GM18867 (cell line): ENCODE measurements around the gene ASCL3.
A peak's percentile ranks its signal among the peaks of the same experiment; 100 is the strongest.
"Not testable (repeated sequence)": the region's sequence is repeated elsewhere in the genome, so short reads cannot be mapped to it uniquely, and the experiment has no call there.

ENCODE experiments used
- ATAC-seq: cut with Tn5 transposase; IDR thresholded peaks from one replicate; pipeline ENCODE4 v1.9.1; 2021; ENCODE audit warnings: mild to moderate bottlenecking, moderate library complexity; ENCODE audit not compliant: unreplicated experiment

Gene ASCL3

GRCh38 chr11:8948886-8949285, 6.1 kb upstream of the ASCL3 start:
- no peak for ATAC-seq

- no peak for ATAC-seq
These were observed 4.6 kb upstream of the ASCL3 start for GRCh38 chr11:8947230-8947943.

DNA sequence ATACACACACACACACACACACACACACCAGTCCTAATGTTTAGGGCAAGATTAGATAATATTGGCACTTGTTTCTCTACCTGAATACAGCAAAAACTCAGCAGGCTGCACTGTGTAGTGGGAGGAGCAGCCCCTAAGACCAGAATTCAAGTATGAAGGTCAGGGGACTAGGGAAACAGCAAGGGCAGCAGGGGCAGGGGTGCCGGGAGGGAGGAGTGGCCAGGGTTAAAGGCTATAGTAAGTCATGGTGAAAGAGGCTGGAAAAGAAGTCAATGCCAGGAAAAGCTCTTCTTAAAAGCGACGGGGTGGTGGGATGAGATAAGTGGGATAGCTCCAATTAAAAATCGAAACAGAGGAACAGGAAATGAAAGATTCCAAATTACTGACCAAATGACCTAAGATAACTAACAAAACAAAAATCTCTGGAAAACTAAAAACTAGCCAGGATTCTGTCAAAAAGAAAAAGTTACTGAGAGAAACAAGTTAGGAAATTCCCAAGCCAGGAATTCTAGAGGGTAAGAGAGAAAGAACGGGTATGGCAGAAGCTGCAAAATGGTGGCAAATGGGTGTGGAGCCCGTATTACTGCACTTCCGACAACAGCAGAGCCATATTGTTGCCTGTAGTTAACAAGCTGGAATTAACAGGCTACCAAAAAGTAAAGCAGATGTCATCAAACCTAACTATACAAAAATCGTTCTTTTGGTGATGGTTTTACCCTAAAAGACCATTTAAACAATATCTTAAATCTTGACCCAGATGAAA, 1.3 kb downstream of the ASCL3 start:
- ATAC-seq, result no peak

- no peak for ATAC-seq
These were observed 5.2 kb downstream of the ASCL3 start for GRCh38 chr11:8937659-8938058.

DNA sequence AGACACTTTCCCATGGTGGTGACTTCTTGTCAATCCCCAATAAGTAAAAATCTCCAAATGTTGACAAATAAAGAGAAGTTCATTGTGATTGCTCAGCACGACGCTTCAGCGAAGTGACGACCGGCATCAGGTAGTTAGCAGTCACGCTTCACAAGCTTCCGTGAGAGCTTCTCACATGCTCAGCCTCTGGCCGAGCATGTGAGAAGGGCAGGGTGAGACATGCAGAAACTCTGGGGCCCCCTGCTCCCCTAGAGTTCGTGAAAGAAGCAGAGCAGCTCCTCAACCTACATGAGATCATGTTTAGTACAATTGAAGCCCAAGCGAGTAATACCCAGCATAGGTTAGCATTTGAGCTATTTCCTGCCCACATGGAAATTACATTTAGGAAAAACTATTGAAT, 5.7 kb downstream of the ASCL3 start:
- peak; percentile 86 for ATAC-seq

- not testable (repeated sequence) for ATAC-seq
These were observed 7.0 kb downstream of the ASCL3 start for GRCh38 chr11:8935789-8936188.

DNA sequence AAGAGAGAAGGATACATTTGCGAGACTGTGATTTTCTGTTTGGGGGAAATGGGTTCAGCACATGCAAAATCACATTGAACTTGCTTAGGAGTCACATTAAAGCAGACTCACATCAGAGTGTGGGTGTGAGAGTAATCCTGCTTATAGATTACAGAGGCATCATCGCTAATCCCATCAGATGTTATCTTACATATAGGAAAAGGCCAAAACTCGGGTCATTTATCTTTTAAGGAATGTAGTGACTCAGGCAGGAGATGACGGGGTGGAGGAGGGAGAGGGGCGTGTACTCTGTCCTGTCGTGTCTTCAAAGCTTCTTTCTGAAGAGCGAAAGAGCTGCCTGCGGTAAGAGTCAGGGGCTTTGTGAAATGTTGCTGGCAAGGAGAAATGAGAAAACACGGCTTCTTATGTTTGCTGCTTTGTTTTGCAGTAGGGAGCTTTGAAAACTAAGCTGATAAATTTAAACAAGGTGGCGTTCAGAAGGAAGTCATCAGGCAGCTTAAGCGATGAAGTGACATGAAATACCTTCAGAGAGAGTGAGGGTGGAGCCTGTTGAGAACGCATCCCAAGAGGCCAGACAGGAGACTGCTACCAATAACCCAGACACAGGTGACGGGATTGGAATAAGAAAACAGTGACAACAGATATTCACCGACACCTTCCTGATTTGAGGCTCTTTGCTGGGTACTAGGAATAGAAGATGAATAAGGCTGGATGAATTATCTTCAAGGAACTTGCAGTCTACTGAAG, 7.9 kb downstream of the ASCL3 start:
- no peak for ATAC-seq

DNA sequence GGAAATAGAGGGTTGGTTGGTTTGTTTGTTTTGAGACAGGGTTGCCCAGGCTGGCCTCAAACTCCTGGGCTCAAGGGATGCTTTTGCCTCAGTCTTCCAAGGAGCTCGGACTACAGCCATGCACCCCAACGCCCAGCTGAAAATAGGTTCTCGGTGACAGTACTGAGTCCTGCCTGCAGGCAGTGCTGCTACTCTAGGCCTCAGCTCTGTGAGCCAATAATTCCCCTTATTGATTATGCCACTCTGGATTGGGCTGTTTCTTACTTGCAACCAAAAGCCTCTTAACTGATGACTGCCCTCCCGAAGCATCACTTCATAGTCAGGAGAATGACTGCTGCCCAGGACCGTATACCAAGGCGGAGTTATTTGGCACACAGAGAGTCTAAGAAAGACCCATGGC, 8.9 kb downstream of the ASCL3 start:
- no peak for ATAC-seq

GRCh38 chr11:8932564-8933180, 10.1 kb downstream of the ASCL3 start, which contains the start of gene C11orf16:
TSS of gene C11orf16 (minus strand) at chr11:8932947. CDS start at chr11:8932308, 639 bp downstream.
- ATAC-seq, result no peak

GRCh38 chr11:8930456-8931175, 12.2 kb downstream of the ASCL3 start:
- no peak for ATAC-seq

DNA sequence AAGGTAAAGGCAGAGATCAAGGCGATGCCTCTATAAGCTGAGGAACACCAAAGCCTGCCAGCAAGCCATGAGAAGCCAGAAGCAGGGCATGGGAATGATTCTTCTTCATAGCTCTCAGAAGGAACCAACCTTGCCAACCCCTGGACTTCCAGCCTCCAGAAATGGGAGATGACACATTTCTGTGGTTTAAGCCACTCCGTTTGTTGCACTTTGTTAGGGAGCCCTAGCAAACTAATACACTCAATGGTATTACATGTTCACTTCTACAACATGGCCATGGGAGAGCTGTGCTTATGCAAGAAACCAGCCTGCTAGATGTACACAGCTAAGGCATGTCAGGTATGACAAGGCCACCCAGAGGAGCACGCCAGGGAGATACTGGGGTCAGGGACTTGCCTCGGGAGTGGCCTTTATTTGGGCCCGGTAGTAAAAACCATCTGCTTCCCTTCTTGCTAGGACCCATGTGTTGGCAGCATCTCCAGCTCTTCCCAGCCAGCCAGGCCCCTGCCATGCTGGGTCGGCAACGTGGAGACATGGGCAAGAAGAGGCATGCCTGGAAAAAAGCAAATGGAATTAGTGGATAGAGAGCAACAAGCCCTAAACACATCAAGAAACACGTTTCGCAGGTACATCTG, 13.7 kb downstream of the ASCL3 start:
- no peak for ATAC-seq

GRCh38 chr11:8928205-8928604, 14.6 kb downstream of the ASCL3 start:
- no peak for ATAC-seq

- no peak for ATAC-seq
These were observed 15.6 kb downstream of the ASCL3 start for GRCh38 chr11:8927233-8927632.

DNA sequence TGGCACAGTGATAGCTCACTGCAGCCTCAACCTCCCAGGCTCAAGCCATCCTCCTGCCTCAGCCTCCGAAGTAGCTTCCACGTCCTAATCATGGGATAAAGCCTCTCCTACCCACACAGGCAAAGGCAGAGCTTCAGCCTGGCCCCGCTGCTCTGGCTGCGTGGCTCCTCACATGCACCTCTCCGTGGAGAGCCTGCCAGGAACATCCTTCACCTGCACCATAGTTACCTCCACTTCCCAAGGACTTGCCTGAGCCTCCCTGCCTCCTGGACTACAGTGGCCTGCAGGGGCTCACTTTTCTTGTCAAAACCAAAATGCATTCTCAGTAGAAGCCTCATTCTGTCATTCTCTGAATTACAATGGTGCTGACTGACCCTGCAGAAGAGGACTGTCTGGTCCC, 16.6 kb downstream of the ASCL3 start:
- no peak for ATAC-seq

GRCh38 chr11:8925711-8926110, 17.1 kb downstream of the ASCL3 start:
- no peak for ATAC-seq

GRCh38 chr11:8922691-8923090, 20.1 kb downstream of the ASCL3 start:
- ATAC-seq, result no peak

- no peak for ATAC-seq
These were observed 25.5 kb downstream of the ASCL3 start for GRCh38 chr11:8917157-8917825.

- no peak for ATAC-seq
These were observed 28.2 kb downstream of the ASCL3 start for GRCh38 chr11:8914661-8915018.

DNA sequence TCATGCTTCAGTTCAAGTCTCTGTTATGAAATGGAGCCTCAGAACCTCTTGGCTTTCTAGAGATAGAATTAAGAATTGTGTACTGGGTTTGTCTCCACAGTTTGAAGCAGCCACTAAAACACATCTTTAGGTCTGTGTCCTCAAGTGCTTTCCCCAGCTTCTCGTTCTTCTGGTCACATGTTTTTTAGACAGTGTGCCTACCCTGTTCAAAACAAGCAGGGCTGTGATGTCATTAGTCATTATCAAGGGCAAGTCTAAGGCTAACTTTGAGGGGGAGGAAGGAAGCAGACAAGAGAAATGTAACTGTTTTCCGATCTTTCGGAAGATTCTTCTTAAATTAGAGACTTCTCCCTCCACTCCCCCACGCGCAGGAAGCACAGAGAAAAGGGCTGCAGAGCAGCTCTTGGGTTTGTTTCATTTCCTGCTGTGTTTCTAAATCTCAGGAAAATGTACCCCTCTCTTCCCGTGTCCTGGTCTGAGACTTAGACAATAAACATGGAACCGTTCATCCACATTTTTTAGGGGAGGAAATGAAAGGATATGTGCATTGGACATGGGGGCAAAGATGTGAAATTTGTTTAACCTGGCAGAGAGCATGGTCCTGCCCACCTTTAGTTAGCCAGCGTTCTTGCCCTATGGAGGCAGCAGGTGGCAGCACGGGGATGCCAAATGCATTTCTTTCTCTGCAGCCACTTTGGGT, 28.7 kb downstream of the ASCL3 start:
- ATAC-seq, result no peak
